HG03139 (cell line): ENCODE data around the gene NABP2.

Source experiments
- ATAC-seq: cut with Tn5 transposase; IDR thresholded peaks from one replicate; pipeline ENCODE4 v1.9.1; 2021; ENCODE audit not compliant: unreplicated experiment

The NABP2 gene

DNA sequence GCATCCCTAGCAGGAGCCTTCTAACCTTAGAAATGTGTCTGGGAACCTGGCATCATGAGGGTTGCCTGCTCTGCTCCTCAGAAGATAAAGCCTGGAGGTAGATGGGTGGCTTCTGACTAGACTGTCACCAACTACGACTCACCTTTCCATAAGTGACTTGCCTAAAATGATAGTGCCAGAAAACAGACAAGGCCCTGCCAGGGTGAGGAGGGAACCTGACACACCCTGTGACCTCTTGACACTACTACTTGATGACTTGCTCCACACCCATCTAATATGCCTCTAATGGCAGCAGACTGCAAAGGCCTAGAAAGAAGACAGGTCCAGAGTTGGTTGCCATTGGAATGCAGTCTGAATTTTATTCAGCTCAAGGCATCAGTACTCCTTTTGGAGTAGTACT is 11.8 kb upstream of the NABP2 start:
- ATAC-seq, result no peak

DNA sequence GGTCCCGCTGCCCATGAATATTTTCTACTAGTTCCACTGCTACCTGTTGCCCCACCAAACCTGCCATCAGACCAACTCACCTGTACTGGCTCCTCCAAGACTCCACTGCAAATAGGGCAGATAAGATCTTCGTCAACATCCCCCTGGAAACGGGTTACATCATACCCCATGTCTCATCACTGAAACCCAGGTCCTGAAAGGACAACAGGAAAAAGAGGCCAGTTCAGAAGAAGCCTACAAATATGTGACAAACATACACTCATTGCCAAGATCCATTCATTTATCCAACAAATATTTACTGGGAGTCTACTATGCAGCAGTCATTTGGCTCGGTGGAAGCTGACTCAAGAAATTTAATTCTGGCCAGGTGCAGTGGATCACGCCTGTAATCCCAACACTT is 10.3 kb upstream of the NABP2 start:
- ATAC-seq, result no peak

DNA sequence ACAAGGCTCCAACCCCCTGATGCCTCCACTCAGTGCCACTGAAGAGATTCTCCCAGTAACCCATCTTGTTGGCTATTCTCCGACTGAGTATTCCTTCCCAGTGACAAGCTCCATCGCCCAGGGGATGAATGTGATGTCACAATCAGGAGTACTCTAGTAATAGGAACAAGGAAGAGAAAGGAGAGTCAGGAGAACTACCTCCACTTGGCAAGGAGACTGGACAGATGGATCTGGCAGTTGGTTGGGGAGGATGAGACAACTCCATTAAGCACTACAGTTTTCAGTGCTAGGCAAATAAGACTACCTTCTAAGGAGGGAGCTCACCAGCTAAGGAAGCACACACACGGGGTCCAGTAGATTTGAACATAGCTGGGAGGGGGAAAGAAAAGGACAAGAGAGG is 7.7 kb upstream of the NABP2 start:
- ATAC-seq, result no peak

DNA sequence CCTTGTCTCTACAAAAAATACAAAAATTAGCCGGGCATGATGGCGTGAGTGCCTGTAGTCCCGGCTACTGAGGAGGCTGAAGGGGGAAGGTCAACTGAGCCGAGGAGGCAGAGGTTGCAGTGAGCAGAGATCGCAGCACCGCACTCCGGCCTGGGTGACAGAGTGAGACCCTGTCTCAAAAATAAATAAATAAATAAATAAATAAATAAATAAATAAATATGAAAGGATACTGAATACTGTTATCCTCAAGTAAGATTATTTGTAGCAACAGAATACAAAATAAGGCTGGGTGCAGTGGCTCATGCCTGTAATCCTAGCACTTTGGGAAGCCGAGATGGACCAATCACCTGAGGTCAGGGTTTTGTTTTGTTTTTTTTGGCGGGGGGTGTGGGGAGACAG is 4.3 kb upstream of the NABP2 start:
- no peak for ATAC-seq

DNA sequence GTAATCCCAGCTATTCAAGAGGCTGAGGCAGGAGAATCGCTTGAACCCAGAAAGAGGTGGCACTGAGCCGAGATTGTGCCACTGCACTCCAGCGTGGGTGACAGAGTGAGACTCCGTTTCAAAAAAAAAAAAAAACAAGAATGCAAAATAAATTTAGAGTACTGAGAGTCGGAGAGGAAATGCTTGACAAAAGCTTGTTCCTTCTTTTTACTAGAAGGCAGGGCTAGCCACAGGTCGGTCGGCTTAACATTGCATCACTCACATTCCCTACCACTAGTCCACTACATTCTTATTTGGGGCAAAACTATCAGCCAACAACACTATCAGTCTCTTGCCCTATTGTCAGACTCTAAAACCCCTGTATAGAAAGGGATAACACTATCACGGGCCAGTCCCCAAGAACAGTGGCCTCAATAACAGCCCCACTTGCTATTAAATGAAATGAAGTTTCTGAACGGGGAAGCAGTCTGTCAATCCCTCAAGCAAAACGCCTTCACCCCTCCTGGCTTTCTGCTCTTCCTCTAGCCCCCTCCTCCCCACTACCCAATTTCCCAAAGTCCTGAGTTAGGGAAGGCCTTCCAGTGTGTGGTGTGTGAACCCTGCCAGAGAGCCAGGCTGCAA is 3.4 kb upstream of the NABP2 start:
- no peak for ATAC-seq

DNA sequence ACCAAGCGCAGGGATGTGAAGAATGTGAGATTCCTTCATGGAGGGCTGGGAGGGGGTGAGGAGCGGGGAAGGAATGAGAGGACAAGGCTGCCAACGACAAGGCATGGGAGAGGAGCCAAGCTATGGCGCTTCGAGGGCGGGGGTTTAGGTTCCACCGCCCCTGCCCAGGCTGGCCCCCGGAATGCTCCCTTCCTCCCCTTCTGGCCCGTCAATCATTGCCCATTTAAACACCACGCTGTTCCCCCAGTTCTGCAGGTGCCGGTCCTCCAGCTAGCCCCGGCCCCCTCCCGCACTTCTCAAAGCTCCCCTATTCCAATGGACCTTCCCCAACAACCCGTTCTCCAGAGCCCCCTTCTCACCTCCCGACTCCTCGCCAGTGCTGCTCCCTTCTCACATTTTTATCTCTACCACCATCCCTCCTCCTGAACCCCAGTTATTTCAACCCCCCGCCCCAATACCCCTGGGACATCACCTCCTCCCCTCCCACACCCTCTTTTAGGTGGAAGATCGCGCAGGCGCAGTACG is 2.8 kb upstream of the NABP2 start:
- peak; percentile 12 for ATAC-seq

DNA sequence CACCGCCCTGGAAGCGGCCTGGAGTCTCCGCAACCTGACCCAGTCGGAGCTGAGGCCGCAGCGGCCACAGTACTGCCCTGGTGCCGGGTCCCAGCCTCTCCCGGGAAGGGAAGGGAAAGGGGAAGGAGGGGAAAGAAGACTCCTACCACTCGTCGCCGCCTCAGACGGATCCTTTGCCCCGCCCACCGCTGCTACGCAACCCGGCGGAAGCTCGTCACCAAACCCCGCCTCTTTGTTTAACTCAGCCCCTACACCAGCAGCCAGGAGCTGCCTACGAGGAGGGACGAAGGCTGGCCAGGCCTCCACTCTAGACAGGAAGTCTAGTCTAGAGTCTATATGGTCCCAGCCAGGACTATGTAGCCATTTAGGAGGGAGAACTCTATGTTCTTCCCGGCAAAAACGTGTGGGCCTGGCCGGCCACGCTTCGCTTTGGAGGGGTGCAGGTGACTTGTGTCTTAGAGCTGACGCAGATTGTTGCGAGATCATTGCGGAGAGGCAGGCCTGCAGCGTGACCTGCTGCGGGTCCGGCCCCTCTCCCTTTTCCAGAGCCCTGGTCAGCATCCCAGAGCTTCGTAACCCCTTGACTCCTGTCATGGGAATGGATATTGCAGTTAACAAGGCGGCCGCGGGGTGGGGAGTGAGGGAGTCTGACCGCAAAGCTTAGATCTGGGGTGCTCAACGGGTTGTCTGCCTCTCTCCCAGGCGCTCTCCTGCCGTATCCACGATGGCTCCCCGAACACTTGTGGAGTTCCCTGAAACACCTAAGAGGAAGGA is 2.2 kb upstream of the NABP2 start, which contains the start of gene RNF41:
Gene RNF41, minus strand, starts transcription at position 166 of the 774 bp plus-strand sequence. CDS start 7,875 bp downstream, outside the sequence.
- ATAC-seq, result peak; percentile 69

DNA sequence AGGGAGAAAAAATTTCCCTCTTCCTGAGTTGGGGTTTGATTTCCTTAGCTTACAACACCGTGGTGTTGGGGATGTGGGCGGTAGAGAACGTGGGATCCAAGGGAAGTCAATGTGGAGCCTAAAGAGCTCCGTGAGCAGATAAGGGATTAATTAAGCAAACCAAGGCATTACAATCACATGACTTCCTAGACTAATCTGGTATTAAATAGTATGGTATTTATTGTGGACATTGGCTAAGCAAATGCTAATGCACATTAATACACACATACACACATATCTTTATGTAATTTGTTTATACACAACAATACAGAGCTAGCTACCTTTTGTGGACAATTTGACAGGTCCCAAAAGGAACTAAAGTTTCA is 1.6 kb upstream of the NABP2 start:
- no peak for ATAC-seq

DNA sequence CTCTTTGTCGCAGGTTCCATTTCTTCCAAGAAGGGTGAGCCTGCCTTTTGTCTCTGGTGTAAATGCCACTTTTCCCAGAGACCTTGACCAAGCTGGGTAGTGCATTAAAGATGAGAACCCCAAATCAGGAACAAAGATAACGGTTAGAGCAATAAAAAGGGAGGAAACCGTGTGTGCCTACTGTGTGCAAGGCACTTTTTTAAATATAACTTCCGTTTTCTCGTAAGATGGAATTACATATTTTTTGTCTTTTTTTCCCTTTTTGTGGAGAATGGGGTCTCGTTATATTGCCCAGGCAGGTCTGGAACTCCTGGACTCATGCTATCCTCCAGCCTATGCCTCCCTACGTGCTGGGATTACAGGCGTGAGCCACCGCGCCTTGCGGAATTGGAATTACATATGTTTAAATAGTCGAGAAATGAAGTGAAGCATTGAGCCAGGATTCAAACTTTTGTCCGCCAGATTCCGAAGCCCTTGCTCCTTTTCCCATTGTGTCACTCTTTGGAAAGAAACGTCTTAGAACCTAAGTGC is 506 bp upstream of the NABP2 start:
- no peak for ATAC-seq

DNA sequence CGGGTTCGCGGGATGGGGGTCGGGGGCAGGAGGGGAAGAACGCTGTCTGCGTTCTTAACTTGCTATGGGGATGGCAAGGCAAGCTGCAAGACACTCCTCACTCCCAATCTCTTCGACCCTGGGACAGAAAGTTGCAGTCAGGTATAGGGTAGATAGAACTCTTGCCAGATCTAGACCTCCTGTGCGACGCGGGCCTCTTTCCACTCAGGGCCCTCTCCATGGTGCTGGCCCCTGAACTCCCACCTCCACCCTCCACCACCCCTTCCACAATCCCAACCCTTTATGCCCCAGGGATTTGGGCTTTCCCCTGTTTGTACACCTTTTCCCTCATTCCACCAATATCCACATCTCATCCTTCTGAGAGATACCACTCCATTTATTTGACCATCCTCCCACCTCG is 812 bp downstream of the NABP2 start:
- no peak for ATAC-seq

DNA sequence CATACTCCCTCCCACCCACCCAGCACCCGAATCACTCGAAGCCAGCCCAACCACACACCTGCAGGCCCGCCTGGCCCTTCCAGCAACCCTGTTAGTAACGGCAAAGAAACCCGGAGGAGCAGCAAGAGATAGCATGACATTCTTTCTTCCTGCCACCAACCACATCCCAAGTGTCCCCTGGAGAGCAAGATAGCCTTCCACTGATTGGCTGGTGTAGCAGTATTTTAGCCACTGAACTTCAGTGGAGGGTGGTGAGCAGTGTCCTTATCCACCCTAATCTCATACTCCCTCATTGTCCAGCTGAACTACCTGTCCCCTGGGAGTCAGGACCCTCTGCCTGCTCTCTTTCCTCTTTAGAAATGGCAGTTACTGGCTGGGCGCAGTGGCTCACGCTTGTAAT is 4.9 kb downstream of the NABP2 start:
- no peak for ATAC-seq

DNA sequence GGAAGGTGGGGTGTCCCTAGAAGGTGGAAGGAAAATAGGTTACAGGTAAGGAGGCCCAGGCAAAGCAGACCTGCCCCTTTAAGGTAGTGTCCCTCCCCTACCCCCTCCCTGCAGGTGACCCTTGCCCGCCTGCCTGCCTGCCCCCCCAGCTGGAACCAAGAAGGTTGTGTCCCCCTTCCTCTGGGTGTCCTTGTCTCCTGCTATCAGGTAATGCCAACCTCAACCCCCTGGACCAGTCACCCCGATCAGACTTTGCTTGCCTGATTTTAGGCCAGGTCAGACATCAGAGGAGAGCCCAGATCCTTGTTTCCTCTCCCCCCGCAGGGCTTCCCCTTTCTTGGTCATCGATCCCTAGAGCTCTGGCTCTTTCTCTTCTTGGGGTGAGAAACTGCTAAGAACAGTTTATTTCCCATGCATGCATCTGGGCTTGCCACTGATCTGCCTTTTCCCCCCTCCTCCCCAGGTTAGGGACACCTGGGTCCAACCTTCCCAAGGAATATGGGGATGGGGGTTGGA is 5.8 kb downstream of the NABP2 start, which contains the start of gene SLC39A5:
Gene SLC39A5, plus strand, starts transcription at position 136 of the 516 bp plus-strand sequence. CDS start 1,224 bp downstream, outside the sequence.
- no peak for ATAC-seq

DNA sequence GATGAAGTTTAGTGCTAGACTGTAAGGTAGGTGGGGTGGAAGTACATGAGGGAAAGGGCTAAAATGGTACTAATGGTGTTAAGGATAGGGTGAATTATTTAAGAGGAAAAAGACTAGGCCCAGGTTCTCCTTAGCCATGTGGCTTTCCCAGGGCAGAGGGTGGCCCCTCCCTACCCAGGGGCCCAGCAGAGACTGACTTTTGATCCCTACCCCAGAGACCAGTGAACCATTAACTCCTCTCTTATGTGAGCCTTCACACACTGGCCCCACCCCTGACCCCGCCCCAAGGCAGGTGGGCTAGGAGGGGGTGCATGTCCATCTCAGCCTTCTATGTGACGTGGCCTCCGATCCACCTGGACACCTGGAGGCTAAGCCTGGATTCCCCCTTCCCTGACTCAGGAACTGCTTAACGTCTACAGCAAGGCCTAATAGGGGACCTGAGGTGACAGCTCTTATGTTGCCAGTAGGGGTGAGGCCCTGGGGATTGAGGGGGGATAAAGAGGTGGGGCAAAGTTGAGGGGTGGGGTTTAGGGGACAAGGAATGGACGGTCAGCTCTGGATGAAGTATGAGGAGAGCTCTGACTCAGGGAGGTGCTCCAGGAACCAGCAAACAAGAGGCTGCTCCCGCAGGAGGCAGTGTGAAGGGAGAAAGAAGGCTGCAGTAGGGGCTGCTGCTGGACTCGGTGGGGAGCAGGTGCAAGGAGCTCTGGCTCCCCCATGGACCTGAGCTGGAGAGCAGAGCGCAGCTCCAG is 6.5 kb downstream of the NABP2 start:
- no peak for ATAC-seq

DNA sequence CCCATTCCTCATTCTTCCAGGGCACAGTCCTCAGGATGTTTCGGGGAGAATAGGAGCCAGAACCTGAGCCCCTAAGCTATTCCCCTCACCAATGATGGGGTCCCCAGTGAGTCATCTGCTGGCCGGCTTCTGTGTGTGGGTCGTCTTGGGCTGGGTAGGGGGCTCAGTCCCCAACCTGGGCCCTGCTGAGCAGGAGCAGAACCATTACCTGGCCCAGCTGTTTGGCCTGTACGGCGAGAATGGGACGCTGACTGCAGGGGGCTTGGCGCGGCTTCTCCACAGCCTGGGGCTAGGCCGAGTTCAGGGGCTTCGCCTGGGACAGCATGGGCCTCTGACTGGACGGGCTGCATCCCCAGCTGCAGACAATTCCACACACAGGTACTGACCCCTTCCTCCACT is 7.0 kb downstream of the NABP2 start:
- no peak for ATAC-seq

DNA sequence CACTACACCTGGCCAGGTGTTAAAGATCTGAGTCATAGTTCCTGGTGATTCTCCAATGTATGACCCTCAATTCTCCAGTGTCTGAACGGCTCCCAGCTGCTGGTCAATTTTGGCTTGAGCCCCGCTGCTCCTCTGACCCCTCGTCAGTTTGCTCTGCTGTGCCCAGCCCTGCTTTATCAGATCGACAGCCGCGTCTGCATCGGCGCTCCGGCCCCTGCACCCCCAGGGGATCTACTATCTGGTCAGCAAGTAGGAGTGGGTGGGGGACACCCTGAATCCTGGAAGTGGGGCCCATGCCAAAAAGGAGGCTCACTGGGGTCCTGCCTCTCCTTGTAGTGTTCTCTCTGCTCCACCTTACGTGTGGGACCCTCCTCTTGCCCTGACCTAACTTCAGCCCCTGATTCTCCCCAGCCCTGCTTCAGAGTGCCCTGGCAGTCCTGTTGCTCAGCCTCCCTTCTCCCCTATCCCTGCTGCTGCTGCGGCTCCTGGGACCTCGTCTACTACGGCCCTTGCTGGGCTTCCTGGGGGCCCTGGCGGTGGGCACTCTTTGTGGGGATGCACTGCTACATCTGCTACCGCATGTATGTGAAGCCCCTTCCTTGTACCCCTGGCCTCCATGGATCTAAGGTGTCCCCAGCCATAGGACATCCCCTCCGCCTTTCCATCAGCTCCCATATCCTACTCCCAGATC is 10.7 kb downstream of the NABP2 start:
- no peak for ATAC-seq

DNA sequence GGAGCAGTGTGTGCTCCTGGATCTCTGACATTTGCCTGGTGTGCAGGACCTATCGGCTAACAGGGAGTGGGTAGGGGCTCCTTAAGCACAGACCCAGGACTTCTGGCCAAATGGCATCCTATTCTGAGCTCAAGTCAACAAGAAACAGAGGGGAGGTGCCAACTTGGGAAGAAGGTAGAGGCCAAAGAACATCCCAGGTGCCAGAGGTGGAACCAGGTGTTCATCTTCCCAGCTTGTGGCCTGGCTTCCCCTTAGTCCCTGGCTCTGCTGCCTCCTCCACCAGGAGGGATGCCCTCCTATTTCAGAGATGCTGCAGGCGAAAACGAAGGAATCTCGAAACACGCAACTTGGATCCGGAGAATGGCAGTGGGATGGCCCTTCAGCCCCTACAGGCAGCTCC is 11.9 kb downstream of the NABP2 start:
- ATAC-seq, result no peak

DNA sequence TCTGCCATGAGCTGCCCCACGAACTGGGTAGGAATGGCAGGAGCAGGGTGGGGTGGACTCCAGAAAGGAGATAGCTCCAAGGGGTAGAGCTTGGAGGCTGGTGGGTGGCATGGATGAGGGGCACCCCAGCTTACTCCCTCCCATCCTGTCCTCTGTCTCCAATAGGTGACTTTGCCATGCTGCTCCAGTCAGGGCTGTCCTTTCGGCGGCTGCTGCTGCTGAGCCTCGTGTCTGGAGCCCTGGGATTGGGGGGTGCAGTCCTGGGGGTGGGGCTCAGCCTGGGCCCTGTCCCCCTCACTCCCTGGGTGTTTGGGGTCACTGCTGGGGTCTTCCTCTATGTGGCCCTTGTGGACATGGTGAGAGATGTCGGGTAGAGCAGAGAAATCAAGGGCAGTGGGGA is 12.8 kb downstream of the NABP2 start:
- no peak for ATAC-seq

DNA sequence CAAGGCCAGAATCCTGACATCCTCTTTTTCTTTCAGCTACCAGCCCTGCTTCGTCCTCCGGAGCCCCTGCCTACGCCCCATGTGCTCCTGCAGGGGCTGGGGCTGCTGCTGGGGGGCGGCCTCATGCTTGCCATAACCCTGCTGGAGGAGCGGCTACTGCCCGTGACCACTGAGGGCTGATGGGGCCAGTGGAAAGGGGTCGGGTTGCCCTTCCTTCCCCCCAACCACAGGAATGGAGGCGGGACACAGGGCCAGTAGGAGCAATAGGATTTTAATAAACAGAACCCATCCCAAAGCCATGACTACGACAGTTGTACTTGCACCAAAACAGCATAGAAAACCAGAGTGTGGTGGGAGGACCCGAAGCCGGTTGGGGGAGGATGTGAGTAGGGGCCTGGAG is 13.4 kb downstream of the NABP2 start:
- ATAC-seq, result no peak

DNA sequence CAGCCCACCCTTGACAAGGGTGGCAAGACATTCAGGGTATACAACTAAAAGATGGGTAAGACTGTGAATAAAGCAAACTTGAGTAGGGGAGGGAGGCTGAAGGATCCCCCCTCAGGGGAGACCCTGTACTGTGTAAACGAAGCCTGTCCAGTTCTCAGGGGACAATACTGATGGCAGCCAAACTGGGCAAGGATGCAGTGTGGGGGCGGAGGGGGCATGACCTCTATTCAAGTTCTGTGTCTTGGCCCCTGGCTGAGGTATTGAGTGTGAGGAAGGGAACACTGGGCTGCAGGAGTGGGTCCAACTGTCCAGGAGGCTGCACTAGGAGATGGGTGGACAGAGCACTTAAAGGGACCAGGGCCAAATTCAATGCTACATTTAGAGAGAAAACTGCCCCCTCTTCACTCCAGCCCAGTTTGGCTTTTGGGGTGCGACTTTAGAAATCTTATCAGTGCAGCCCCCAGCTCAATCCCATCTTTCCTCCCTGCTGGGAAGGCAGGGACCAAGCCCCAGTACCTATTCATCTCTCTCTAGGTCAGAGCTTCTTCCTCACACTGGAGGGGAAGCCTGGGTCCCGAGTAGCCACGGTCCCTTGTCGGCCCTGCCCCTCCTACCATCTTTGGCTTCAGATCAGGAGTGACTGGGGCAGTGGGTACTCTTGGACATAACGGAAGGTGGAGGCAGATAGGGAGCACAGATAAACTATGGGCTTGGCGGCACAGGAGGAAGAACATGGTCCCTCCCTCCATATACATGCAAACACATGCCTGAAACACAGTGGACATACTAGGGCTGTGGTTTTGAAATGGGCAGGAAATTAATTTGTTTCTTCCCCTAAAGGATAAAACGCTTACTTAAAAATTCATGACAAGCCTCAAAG is 17.5 kb downstream of the NABP2 start:
- ATAC-seq, result no peak

DNA sequence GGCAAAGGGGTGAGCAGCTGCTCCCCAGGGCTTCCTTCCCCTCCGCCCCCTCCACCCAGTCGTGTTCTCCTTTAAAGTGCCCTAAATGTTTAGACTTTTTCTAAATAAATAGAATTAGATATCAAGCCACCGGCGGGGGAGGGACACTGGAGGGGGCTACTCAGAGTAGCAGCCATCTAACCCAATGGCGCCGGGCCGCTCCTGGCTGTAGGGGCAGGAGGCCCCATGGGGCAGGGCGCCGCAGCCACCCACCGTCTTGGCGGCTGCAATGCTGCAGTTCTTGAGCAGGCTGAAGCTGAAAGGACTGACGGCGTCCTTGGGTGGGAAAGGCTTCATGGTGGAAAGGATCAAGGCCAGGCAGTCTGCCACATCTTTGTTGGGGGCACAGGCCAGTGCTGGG is 18.8 kb downstream of the NABP2 start:
- ATAC-seq, result no peak
